Loucy (cell line): ENCODE measurements around the gene ZNF593OS.

ENCODE experiments used
- H2AFZ ChIP-seq: fragments of 200-600 bp; sonication (generic); 2 replicates; pipeline ENCODE4 v1.6.0; 2016; ENCODE audit warnings: antibody characterized with exemption, mild to moderate bottlenecking, low read length, moderate library complexity
- H3F3A ChIP-seq: fragments of 200-600 bp; 2 replicates; pipeline ENCODE4 v1.6.0; 2016; ENCODE audit warnings: antibody characterized with exemption, low read depth, mild to moderate bottlenecking
- H3K27me3 ChIP-seq: fragments of 200-600 bp; sonication (generic); 2 replicates; pipeline ENCODE4 v1.6.1; 2014; ENCODE audit warnings: low read length, mild to moderate bottlenecking; ENCODE audit not compliant: insufficient read depth, poor library complexity, severe bottlenecking
- H3K36me3 ChIP-seq: fragments of 200-600 bp; sonication (generic); 2 replicates; pipeline ENCODE4 v1.6.1; 2016; ENCODE audit warnings: low read length; ENCODE audit not compliant: insufficient read depth
- H3K4me1 ChIP-seq: fragments of 200-600 bp; sonication (generic); 2 replicates; pipeline ENCODE4 v1.5.1; 2014; ENCODE audit warnings: low read length, mild to moderate bottlenecking; ENCODE audit not compliant: insufficient read depth, poor library complexity, severe bottlenecking
- H3K4me2 ChIP-seq: fragments of 200-600 bp; sonication (generic); 2 replicates; pipeline ENCODE4 v1.6.0; 2014; ENCODE audit warnings: antibody characterized with exemption, low read length, low read depth, mild to moderate bottlenecking; ENCODE audit not compliant: poor library complexity, severe bottlenecking
- H3K4me3 ChIP-seq: fragments of 200-600 bp; sonication (generic); 2 replicates; pipeline ENCODE4 v1.5.1; 2014; ENCODE audit warnings: low read length, mild to moderate bottlenecking, mixed read lengths; ENCODE audit not compliant: poor library complexity, severe bottlenecking
- H3K79me2 ChIP-seq: fragments of 200-600 bp; sonication (generic); 2 replicates; pipeline ENCODE4 v1.6.1; 2014; ENCODE audit warnings: low read length; ENCODE audit not compliant: insufficient read depth
- H3K9ac ChIP-seq: fragments of 200-600 bp; sonication (generic); 2 replicates; pipeline ENCODE4 v1.6.0; 2014; ENCODE audit warnings: mild to moderate bottlenecking, low read depth, low read length, moderate library complexity; ENCODE audit not compliant: poor library complexity, severe bottlenecking
- H3K9me2 ChIP-seq: fragments of 200-600 bp; sonication (generic); replicated peaks from 2 replicates; pipeline ENCODE4 v1.6.1; 2016; ENCODE audit warnings: low read depth, low read length, mixed read lengths
- H3K9me3 ChIP-seq: fragments of 200-600 bp; sonication (generic); 2 replicates; pipeline ENCODE4 v1.6.1; 2014; ENCODE audit warnings: mild to moderate bottlenecking, antibody characterized with exemption, low read length, low read depth; ENCODE audit not compliant: insufficient read depth
- H4K20me1 ChIP-seq: fragments of 200-600 bp; sonication (generic); 2 replicates; pipeline ENCODE4 v1.6.0; 2014; ENCODE audit warnings: antibody characterized with exemption, low read length, mild to moderate bottlenecking; ENCODE audit not compliant: insufficient read depth, poor library complexity, severe bottlenecking
- EZH2phosphoT487 ChIP-seq: fragments of 200-600 bp; IDR thresholded peaks from 2 replicates; pipeline ENCODE4 v1.6.1; 2018; ENCODE audit warnings: antibody characterized with exemption, mild to moderate bottlenecking, moderate library complexity, borderline replicate concordance
- TF ChIP-seq, protein P1 (sequence below): fragments of 200-600 bp; sonication (generic); conservative IDR thresholded peaks from 2 replicates; pipeline ENCODE4 v1.5.1; 2014; ENCODE audit warnings: mild to moderate bottlenecking, antibody characterized with exemption, low read length

Gene ZNF593OS

DNA sequence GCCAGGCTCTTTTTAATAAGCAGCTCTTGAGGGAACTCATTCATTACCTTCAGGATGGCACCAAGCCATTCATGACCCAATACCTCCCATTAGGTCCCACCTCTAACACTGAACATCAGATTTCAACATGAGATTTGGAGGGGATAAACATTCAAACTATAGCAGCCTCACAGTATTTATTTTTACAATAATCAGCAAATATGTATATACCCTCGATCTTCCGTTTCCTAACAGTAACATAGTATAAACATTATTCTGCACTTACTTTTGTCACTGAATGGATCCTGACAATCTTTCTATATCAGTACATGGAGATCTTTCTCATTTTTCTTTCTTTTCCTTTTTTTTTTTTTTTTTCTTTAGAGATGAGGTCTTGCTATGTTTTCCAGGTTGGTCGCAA, 24.2 kb upstream of the ZNF593OS start:
- no peaks in the 10 kb centered on the region for H3K79me2 ChIP-seq
- H3K36me3 ChIP-seq: no peaks in the 10 kb centered on the region
- no peaks in the 10 kb centered on the region for H3K27me3 ChIP-seq
- no peak overlapping the region for H3K4me2 ChIP-seq
- peaks cover 10% of the 10 kb centered on the region for H3K4me1 ChIP-seq
- TF ChIP-seq, protein P1, sequence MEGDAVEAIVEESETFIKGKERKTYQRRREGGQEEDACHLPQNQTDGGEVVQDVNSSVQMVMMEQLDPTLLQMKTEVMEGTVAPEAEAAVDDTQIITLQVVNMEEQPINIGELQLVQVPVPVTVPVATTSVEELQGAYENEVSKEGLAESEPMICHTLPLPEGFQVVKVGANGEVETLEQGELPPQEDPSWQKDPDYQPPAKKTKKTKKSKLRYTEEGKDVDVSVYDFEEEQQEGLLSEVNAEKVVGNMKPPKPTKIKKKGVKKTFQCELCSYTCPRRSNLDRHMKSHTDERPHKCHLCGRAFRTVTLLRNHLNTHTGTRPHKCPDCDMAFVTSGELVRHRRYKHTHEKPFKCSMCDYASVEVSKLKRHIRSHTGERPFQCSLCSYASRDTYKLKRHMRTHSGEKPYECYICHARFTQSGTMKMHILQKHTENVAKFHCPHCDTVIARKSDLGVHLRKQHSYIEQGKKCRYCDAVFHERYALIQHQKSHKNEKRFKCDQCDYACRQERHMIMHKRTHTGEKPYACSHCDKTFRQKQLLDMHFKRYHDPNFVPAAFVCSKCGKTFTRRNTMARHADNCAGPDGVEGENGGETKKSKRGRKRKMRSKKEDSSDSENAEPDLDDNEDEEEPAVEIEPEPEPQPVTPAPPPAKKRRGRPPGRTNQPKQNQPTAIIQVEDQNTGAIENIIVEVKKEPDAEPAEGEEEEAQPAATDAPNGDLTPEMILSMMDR: no peak
- no peak for TF ChIP-seq EZH2phosphoT487
- no peak overlapping the region for H3K9ac ChIP-seq
- no peak overlapping the region for H3K4me3 ChIP-seq
- no peaks in the 10 kb centered on the region for H3K9me2 ChIP-seq
- H4K20me1 ChIP-seq: no peaks in the 10 kb centered on the region
- no peak overlapping the region for H2AFZ ChIP-seq
- H3F3A ChIP-seq: no peaks in the 10 kb centered on the region
- no peaks in the 10 kb centered on the region for H3K9me3 ChIP-seq

DNA sequence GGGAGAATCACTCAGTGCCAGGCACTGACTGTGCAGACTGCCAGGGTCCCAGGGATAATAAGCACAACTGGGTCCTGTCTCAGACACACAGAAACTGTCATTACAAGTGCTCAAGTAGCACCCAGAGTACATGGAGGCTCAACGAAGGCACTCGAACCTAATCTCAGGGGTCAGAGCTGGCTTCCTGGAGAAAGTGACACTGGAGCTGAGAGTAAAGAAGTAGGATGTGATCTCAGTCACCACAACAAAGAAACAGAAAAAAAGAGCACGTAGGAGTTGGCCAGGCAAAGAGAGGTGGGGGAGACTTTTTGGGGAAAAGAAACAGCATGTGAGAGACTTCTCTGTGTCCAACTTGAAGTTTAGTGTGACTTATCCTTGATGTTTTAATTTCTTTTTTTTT, 20.1 kb upstream of the ZNF593OS start:
- Histone ChIP-seq H2AFZ (peak overlapping the region; percentile 79; the same call in 1 of the 2 replicates), H3K9me3 (no peaks in the 10 kb centered on the region), H3F3A (no peaks in the 10 kb centered on the region), H4K20me1 (no peaks in the 10 kb centered on the region), H3K79me2 (no peaks in the 10 kb centered on the region), H3K9me2 (no peaks in the 10 kb centered on the region), H3K9ac (peak overlapping the region; percentile 15), H3K4me2 (peak overlapping the region; percentile 67), H3K4me1 (peaks cover 12% of the 10 kb centered on the region), H3K36me3 (no peaks in the 10 kb centered on the region), H3K4me3 (no peak overlapping the region), H3K27me3 (no peaks in the 10 kb centered on the region)
- TF ChIP-seq EZH2phosphoT487: no peak
- TF ChIP-seq, protein P1: no peak

DNA sequence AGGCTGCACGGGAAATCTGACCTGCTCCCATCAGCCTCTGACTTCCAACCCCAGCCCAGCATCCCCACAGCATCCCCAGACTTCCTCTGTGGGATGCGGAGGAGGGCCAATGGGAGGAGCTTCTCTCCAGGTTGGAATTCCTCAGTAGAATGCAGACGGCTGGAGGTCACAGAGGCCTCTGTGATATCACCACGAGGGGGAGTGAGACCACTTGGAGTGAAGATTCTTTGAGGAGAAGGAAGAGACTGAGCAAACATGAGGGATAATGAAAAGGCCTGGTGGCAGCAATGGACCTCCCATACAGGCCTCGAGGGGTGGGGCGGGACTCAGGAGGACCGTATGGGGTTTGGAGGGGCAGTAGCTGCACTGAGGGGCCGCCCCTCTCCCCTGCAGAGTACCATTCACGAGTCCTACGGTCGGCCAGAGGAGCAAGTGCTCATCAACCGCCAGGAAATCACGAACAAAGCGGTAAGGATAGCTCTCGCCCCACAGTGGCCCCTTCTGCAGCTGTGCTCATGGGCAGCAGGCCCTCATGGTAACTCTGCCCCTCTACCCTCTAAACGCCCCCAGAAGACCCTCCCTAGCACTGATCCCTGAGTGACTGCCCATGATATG, 18.8 kb upstream of the ZNF593OS start, which contains the start of gene CATSPER4:
Gene CATSPER4 (plus strand): TSS at position 230 of the 615 bp plus-strand sequence. CDS start 26 bp downstream, at position 256.
- Histone ChIP-seq H3K36me3 (no peaks in the 10 kb centered on the region), H3F3A (no peaks in the 10 kb centered on the region), H3K9ac (no peak within 1 kb of the TSS), H4K20me1 (no peaks in the 10 kb centered on the region), H3K4me2 (peak within 1 kb of the TSS; percentile 67), H3K9me2 (no peaks in the 10 kb centered on the region), H3K4me1 (peaks cover 12% of the 10 kb centered on the region), H3K9me3 (no peaks in the 10 kb centered on the region), H3K4me3 (no peak within 1 kb of the TSS), H2AFZ (0 out of 2 replicates have a peak within 1 kb of the TSS, but pooled peaks have one; percentile 41), H3K79me2 (no peaks in the 10 kb centered on the region), H3K27me3 (no peaks in the 10 kb centered on the region)
- no peak for TF ChIP-seq EZH2phosphoT487
- TF ChIP-seq, protein P1: peak; percentile 30
